Measurements from ENCODE around the gene RNFT2.

- TF ChIP-seq CTCF (IDR thresholded peaks at IDR 0.05) = no peak
- no peak for TF ChIP-seq POLR2AphosphoS5 (IDR thresholded peaks at IDR 0.05)
- no peak for TF ChIP-seq POLR2A (IDR thresholded peaks at IDR 0.05)
Observed at GRCh38 chr12:116827432-116827831, 89.3 kb downstream of the RNFT2 start.
